Measurements from ENCODE around the gene NOP9.

NOP9 gene

DNA sequence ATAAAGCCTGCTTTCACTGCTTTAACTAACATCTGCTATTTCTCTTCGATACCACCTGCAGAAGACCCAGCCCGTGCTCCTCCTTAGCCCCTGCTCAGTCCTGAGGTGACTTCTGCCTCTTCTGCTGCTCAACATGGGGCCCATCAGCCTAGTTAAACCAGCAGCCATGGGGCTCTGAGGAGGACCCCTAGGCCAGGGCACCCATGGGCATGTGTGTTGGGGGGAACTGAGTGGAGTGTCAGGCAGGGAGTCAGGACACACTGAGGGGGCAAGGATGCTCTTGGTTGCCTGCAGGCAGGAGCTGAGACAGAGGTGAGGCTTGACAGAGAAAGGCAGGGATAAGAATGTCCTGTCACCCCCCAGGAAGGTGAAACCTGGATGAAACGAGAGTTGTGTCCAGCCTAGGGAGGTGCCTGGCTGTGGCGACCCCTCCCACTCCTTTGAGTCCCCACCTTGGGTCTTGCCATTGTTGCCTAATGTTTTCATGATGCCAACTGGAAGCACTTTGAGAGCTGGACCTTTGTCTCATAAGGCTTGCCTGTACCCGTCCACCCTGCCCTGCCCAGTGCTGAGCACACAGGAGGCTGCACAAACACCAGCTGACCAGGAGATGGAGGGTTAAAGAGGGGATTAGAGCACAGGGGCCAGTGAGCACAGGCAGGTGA, 15.7 kb upstream of the NOP9 start:
- DNase-seq: no peak

DNA sequence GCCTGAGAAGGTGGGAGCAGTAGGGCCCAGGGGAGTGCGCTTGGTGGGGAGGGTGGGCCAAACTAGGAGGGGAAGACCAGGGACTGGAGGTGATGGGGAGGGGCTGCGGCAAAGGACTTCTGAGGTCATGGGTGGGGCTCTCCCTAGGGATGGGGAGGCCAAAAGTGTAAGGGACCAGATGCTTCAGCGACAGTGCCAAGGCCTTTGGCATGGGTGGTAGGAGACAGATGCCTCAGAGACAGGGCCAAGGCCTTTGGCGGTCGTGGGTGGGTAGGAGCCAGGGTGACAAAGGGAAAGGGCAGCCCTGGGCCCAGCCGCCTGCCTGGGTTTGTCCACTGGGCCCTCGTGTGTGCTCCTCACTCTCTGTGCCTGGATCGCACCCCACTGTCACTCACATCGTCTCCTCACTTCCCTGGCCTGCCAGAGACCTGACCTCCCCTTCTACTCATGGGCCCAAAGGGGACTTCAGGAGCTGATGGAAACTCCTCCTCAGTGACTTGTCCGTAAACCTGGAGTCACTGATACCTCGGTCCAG, 15.1 kb upstream of the NOP9 start:
- DNase-seq: no peak

GRCh38 chr14:24285351-24285750, 14.3 kb upstream of the NOP9 start:
- no peak for DNase-seq

GRCh38 chr14:24286996-24287395, 12.7 kb upstream of the NOP9 start:
- DNase-seq: no peak

GRCh38 chr14:24289649-24290280, 9.9 kb upstream of the NOP9 start:
- DNase-seq: no peak

DNA sequence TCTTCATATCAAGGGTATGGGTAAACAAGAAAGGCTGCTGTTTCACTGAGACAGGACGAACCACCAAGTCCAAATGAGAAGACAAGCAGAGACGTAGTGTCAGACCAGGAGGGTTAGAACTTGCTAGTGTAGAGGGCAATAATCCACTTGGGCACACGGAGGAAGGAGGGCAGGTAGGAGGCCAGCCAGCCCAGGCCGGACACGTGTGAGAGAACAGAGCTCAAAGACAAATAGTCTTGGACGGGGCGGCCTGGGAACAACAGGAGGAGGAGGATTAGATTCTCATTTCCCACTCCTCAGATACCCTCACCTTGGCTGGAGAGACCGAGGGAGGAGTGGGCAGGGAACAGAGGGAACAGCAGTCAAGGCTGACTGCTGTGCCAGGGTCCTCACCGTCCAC, 8.9 kb upstream of the NOP9 start:
- DNase-seq: no peak

GRCh38 chr14:24291446-24292117, 8.1 kb upstream of the NOP9 start:
- DNase-seq: no peak

- DNase-seq: no peak
Measured at GRCh38 chr14:24292118-24292807, 7.4 kb upstream of the NOP9 start.

DNA sequence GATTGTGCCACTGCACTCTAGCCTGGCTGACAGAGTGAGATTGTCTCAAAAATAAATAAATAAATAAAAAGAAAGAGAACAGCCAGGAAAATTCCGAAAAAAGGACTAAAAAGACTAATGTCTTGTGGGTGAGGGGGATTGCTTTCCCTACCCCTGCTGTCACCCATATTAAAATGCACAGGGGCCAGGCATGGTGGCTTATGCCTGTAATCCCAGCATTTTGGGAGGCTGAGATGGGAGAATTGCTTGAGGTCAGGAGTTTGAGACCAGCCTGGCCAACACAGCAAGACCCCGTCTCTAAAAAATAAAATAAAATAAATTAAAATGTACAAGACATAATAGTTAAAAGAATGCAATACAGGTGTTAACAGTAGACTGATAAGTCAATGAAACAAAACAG, 6.1 kb upstream of the NOP9 start:
- DNase-seq: no peak

GRCh38 chr14:24296341-24297157, 3.1 kb upstream of the NOP9 start:
- peak; percentile 71 to 74 for DNase-seq

- no peak for DNase-seq
Measured at GRCh38 chr14:24297190-24297964, 2.3 kb upstream of the NOP9 start.

GRCh38 chr14:24298892-24299254, 777 bp upstream of the NOP9 start:
- no peak for DNase-seq

GRCh38 chr14:24300326-24300980, 803 bp downstream of the NOP9 start:
- no peak for DNase-seq

DNA sequence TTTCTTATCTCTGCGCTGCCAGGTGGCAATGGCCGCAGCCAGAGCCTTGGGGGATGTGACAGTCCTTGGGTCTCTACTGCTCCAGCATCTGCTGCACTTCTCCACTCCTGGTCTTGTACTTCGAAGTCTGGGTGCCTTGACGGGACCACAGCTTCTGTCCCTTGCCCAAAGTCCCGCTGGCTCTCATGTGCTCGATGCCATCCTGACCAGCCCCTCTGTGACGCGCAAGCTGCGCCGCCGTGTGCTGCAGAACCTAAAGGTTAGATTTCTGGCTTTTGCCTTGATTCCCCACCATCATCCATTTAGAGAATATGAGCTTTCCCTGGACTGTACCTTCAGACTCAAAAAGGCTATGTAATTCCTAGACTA, 4.4 kb downstream of the NOP9 start:
- no peak for DNase-seq

DNA sequence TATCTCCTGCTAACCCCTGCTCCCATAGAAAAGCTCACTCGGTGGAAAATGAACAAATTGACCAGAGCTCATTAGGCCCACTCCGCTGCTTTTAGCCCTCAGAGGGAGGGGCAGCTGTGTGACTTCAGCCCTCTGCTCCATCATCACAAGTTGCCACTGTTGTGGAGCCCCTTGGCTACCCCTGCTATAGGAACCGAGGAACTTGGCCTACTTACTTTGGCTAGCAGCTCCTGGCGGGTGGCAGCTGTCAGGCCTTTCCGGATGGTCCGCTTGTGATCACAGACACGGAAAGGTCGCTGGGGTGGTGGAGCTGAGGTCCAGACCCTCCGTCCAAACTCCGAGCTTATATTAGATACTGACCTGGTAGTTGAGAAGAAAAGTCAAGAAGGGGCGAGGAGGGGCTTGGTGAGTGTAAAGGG, 7.5 kb downstream of the NOP9 start:
- DNase-seq: no peak

DNA sequence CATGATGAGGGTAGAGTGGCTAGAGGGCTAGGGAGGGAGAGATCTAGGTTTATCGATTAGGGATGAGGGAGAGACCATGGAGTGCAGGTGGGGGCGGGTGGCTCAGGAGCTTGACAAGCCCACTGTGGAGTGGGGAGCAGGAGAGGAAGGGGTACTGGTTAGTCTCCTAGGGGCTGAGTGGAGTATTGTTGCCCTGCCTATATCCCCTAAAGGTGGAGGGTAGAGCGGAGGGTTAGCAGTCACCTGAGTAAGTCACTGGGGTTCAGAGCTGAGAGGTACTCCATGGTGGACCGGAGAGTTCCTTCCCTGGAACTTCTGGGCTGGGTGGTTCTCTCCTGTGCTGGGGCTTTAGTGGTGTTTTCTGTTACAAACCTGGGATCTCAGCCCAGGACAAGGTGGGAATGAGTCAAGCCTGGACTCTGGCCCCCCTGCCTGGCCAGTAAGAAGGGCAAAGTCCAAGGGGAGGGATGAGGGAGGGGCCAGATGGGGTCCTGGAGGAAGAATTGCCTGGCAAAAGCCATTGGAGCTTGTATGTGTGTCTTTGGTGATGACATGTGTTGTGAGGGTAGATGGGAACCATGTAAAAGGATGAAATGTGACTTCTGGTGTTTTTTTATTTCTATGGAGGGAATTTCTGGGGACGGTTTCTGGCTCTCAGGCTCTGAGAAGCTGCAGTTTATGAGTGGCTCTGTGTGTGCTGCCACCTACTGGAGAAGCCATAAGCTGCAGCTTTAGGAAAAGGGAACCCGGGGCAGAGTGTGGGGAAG, 8.1 kb downstream of the NOP9 start, which contains the start of gene CIDEB:
TSS of gene CIDEB (minus strand) at position 403 of the 767 bp plus-strand sequence. CDS start at position 284, 119 bp downstream.
- DNase-seq: peak; percentile 48 to 55

DNA sequence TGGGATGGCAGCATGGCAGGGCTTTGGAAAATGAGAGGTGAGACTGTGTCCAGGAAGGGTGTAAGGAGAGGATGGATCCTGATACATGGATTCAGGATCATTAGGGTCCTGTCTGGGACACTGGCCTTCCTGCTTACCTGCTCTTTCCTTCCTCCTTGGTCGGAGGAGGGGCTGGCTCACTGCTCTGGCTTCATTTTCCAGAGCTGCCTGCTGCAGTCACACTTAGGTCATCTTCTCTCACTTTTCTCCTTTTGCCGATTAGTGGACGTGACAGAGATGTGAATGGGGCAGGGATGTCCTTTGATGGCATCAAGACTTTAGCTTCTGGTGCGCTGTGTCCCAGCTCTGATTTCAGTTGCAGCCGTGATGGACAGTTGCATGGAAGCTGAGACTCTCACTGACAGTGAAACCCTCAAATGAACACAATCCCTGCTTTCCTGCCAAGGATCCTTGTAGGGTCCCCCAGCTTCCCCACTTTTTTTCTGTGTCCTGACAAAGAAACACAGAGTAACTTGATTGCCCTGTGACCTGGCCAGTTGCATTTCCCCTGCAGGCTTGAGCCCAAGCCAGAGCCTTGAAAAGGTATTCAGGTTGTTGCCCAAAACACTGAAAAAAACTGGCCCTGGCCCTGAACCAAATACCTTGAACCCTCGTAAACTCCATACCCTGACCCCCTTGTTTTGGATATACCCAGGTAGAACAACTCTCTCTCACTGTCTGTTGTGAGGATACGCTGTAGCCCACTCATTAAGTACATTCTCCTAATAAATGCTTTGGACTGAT, 8.9 kb downstream of the NOP9 start:
- no peak for DNase-seq

DNA sequence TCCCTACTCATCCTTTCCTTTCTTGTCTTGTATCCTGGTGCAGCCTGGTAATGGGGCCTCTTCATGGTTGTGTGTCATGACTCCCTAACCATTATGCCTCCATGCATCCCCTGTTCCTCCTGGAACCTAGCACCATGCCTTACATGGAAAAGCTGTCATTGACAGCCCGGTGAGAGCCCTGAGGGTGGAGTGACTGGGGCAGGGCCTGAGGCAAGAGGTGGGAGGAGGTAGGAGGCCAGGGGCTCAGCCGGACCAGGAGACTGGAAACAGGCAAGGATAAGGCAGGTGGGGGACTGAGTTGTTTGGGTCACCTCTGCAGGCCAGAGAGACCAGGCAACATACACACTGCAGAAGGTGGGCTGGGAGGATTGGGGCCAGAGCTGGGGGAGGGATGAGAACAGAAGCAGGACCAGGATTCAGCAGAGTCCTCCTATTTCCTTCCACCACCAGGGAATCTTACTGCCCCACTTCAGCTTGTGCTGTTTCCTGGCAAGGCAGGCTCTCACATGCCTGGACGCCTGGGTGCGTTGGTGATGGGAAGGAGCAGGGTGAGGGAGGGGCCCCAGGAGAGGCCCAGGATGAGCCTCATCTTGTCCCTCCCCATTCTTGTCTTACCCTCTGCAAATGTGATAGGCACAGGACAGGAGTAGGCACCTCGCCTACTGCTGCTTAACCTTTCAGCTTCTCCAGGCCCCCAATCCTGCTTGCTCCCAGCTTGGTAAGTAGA, 10.1 kb downstream of the NOP9 start, which contains the start of gene LTB4R2:
TSS of gene LTB4R2 (plus strand) at position 603 of the 727 bp plus-strand sequence. CDS start 525 bp downstream, outside the sequence.
- no peak for DNase-seq

GRCh38 chr14:24310265-24310645, 10.6 kb downstream of the NOP9 start:
- no peak for DNase-seq
